ENCODE measurements around the gene LCMT2.

Gene LCMT2

GRCh38 chr15:43314171-43314570, 16.2 kb downstream of the LCMT2 start:
- no peak for TF ChIP-seq CTCF (IDR thresholded peaks at IDR 0.05; ENCODE audit: low read length, missing control alignments)
- H3K4me3 ChIP-seq (replicated peaks; ENCODE audit: low read depth, low read length) = no peak overlapping the region
- DNase-seq (ENCODE audit: low read depth) = peak; percentile 14

- TF ChIP-seq CTCF (IDR thresholded peaks at IDR 0.05; ENCODE audit: low read length, missing control alignments) = no peak
- H3K4me3 ChIP-seq (replicated peaks; ENCODE audit: low read depth, low read length) = no peak overlapping the region
Measured at GRCh38 chr15:43312378-43312777, 18.0 kb downstream of the LCMT2 start.

GRCh38 chr15:43302205-43302817, 28.1 kb downstream of the LCMT2 start, which contains the start of gene TGM7:
TGM7 (minus strand) TSS chr15:43302255.
- DNase-seq (ENCODE audit: low read depth) = no peak
- TF ChIP-seq CTCF (IDR thresholded peaks at IDR 0.05; ENCODE audit: low read length, missing control alignments) = no peak
- no peak within 1 kb of the TSS for H3K4me3 ChIP-seq (replicated peaks; ENCODE audit: low read depth, low read length)

More at GRCh38 chr15:43312378-43312777, 18.0 kb downstream of the LCMT2 start:
- no peak for DNase-seq (ENCODE audit: low read depth)

- TF ChIP-seq CTCF (IDR thresholded peaks at IDR 0.05; ENCODE audit: low read length, missing control alignments) = no peak
- H3K4me3 ChIP-seq (replicated peaks; ENCODE audit: low read depth, low read length) = no peak overlapping the region
- DNase-seq (ENCODE audit: low read depth) = no peak
Measured at GRCh38 chr15:43299884-43300283, 30.5 kb downstream of the LCMT2 start.

GRCh38 chr15:43299411-43299810, 31.0 kb downstream of the LCMT2 start:
- TF ChIP-seq CTCF (IDR thresholded peaks at IDR 0.05; ENCODE audit: low read length, missing control alignments) = no peak

GRCh38 chr15:43294091-43294706, 36.2 kb downstream of the LCMT2 start:
- H3K4me3 ChIP-seq (replicated peaks; ENCODE audit: low read depth, low read length) = no peak overlapping the region
- DNase-seq (ENCODE audit: low read depth) = no peak
- no peak for TF ChIP-seq CTCF (IDR thresholded peaks at IDR 0.05; ENCODE audit: low read length, missing control alignments)

More at GRCh38 chr15:43299411-43299810, 31.0 kb downstream of the LCMT2 start:
- no peak overlapping the region for H3K4me3 ChIP-seq (replicated peaks; ENCODE audit: low read depth, low read length)
- DNase-seq (ENCODE audit: low read depth) = no peak

- TF ChIP-seq CTCF (IDR thresholded peaks at IDR 0.05; ENCODE audit: low read length, missing control alignments) = no peak
- H3K4me3 ChIP-seq (replicated peaks; ENCODE audit: low read depth, low read length) = no peak overlapping the region
- no peak for DNase-seq (ENCODE audit: low read depth)
Measured at GRCh38 chr15:43293432-43293831, 36.9 kb downstream of the LCMT2 start.

Data from fibroblast of pulmonary artery (primary cell).